HG03280 (cell line): ENCODE results near the gene RNF111.
"Not testable (repeated sequence)": the region's sequence is repeated elsewhere in the genome, so short reads cannot be mapped to it uniquely, and the experiment has no call there.

Experiments
- ATAC-seq: cut with Tn5 transposase; IDR thresholded peaks from one replicate; pipeline ENCODE4 v1.9.1; 2021; ENCODE audit warnings: mild to moderate bottlenecking, moderate library complexity; ENCODE audit not compliant: unreplicated experiment

RNF111 gene

GRCh38 chr15:59131456-59131855, 144.0 kb downstream of the RNF111 start:
- no peak for ATAC-seq

GRCh38 chr15:59131969-59132562, 144.6 kb downstream of the RNF111 start:
- no peak for ATAC-seq

- no peak for ATAC-seq
These were observed 146.5 kb downstream of the RNF111 start for GRCh38 chr15:59133929-59134427.

- ATAC-seq, result no peak
These were observed 150.1 kb downstream of the RNF111 start for GRCh38 chr15:59137566-59137965.

- peak; percentile 68 for ATAC-seq
These were observed 150.8 kb downstream of the RNF111 start for GRCh38 chr15:59138243-59138642.

GRCh38 chr15:59140422-59141226, 153.2 kb downstream of the RNF111 start:
- ATAC-seq, result no peak

GRCh38 chr15:59143281-59143680, 155.8 kb downstream of the RNF111 start:
- no peak for ATAC-seq

GRCh38 chr15:59144594-59144993, 157.1 kb downstream of the RNF111 start:
- not testable (repeated sequence) for ATAC-seq
